H1 (cell line): Measurements from ENCODE around the gene TMCO2. TPM values are rescaled to one million over a fixed set of nuclear protein-coding genes. Genes with fewer than 3 reads are reported as not detected.

Experiments used
- CTCF ChIA-PET: fragments of 300-600 bp; sonication (Branson Sonifier 250); formaldehyde crosslinking; loops from one replicate; lab custom pipeline; 2021; ENCODE audit not compliant: partially characterized antibody; lab: Charles Lee
- POLR2A ChIA-PET: fragments of 300-600 bp; sonication (Branson Sonifier 250); formaldehyde crosslinking; loops from one replicate; lab custom pipeline; 2021; ENCODE audit warnings: inconsistent platforms; ENCODE audit not compliant: partially characterized antibody; lab: Charles Lee
- DNase-seq, 2 experiments: peaks; one replicate each; pipeline versions ENCODE4 v3.0.0 to v3.0.0-alpha.2; 2010 to 2022; ENCODE audit warnings: low spot score in 2 of 2, low read depth in 1 of 2, mixed read lengths in 1 of 2
- FAIRE-seq: peaks from 2 replicates; lab custom pipeline; 2011; peaks lifted over from hg19 to GRCh38; lab: Jason Lieb, UNC
- H2AFZ ChIP-seq: 2 replicates; pipeline ENCODE4 v1.8.1; 2012; ENCODE audit warnings: low read length, inconsistent platforms
- H2AK5ac ChIP-seq: 2 replicates; pipeline ENCODE4 v1.6.1; 2013; ENCODE audit warnings: low read depth, low read length
- H2BK120ac ChIP-seq: replicated peaks from 2 replicates; pipeline ENCODE3; 2013; ENCODE audit warnings: low read depth, low read length, inconsistent platforms
- H2BK12ac ChIP-seq: 2 replicates; pipeline ENCODE4 v1.6.1; 2013; ENCODE audit warnings: low read depth, low read length
- H2BK15ac ChIP-seq: 2 replicates; pipeline ENCODE4 v1.6.1; 2013; ENCODE audit warnings: low read length
- H2BK20ac ChIP-seq: 2 replicates; pipeline ENCODE4 v1.6.1; 2013; ENCODE audit warnings: low read length
- H2BK5ac ChIP-seq: 2 replicates; pipeline ENCODE4 v1.6.1; 2013; ENCODE audit warnings: low read depth, low read length
- H3K14ac ChIP-seq: 2 replicates; pipeline ENCODE4 v1.6.1; 2013; ENCODE audit warnings: inconsistent platforms; ENCODE audit not compliant: insufficient read length
- H3K18ac ChIP-seq: 2 replicates; pipeline ENCODE4 v1.6.1; 2013; ENCODE audit warnings: low read length; ENCODE audit errors: extremely low read depth
- H3K23ac ChIP-seq: 2 replicates; pipeline ENCODE4 v1.6.1; 2013; ENCODE audit warnings: inconsistent platforms; ENCODE audit not compliant: insufficient read length
- H3K23me2 ChIP-seq: 2 replicates; pipeline ENCODE4 v1.6.1; 2013; ENCODE audit warnings: low read depth, low read length
- H3K27ac ChIP-seq: 2 replicates; pipeline ENCODE4 v1.6.1; 2011; ENCODE audit warnings: low read depth, low read length, inconsistent platforms
- H3K27me3 ChIP-seq, 4 experiments: replicated peaks in 1 of 4; 1 replicate in 1 of 4; 2 replicates in 3 of 4; pipeline versions ENCODE4 v1.6.1 to v1.8.1; 2011 to 2013; ENCODE audit warnings: low read length in 3 of 4, mild to moderate bottlenecking in 3 of 4, inconsistent platforms in 2 of 4, mixed read lengths in 2 of 4, moderate library complexity in 1 of 4; ENCODE audit not compliant: control insufficient read depth in 3 of 4, insufficient read depth in 3 of 4; ENCODE audit errors: extremely low read depth in 1 of 4
- H3K36me3 ChIP-seq, 4 experiments: 2 replicates each; pipeline versions ENCODE4 v1.6.1 to v1.8.1; 2011 to 2013; ENCODE audit warnings: mild to moderate bottlenecking in 4 of 4, low read length in 3 of 4, moderate library complexity in 2 of 4, control low read depth in 1 of 4, inconsistent platforms in 1 of 4; ENCODE audit not compliant: insufficient read depth in 4 of 4, control insufficient read depth in 2 of 4
- H3K4ac ChIP-seq: replicated peaks from 2 replicates; pipeline ENCODE3; 2013; ENCODE audit warnings: low read length, low read depth, mixed read lengths, inconsistent platforms; ENCODE audit not compliant: insufficient read length
- H3K4me1 ChIP-seq, 4 experiments: replicated peaks in 1 of 4; 1 replicate in 1 of 4; 2 replicates in 3 of 4; pipeline versions ENCODE4 v1.6.1 to v1.8.1; 2011 to 2013; ENCODE audit warnings: low read length in 3 of 4, inconsistent platforms in 2 of 4, mixed read lengths in 1 of 4; ENCODE audit not compliant: insufficient read depth in 4 of 4, control insufficient read depth in 3 of 4
- H3K4me2 ChIP-seq, 2 experiments: 2 replicates each; pipeline versions ENCODE4 v1.6.1 to v1.8.1; 2011 to 2013; ENCODE audit warnings: low read depth in 2 of 2, low read length in 2 of 2, control low read depth in 1 of 2, inconsistent platforms in 1 of 2, mild to moderate bottlenecking in 1 of 2; ENCODE audit not compliant: insufficient read depth in 1 of 2
- H3K4me3 ChIP-seq, 4 experiments: fragments of 200-600, 300-600 bp in 1 of 4; sonication (generic), shearing (Covaris generic), sonication (Bioruptor Twin) in 1 of 4; 2 replicates each; pipeline versions ENCODE4 v1.5.1 to v1.8.1; 2011 to 2016; ENCODE audit warnings: low read length in 4 of 4, low read depth in 3 of 4, control low read depth in 2 of 4, inconsistent platforms in 2 of 4, mild to moderate bottlenecking in 2 of 4, mixed read lengths in 1 of 4, moderate library complexity in 1 of 4; ENCODE audit not compliant: insufficient read depth in 2 of 4; ENCODE audit errors: extremely low read depth in 1 of 4
- H3K56ac ChIP-seq: replicated peaks from 2 replicates; pipeline ENCODE3; 2013; ENCODE audit warnings: low read depth, mild to moderate bottlenecking, mixed read lengths, low read length, inconsistent platforms; ENCODE audit not compliant: insufficient read length
- H3K79me1 ChIP-seq: 2 replicates; pipeline ENCODE4 v1.6.1; 2013; ENCODE audit warnings: low read depth, low read length, control low read depth
- H3K79me2 ChIP-seq, 2 experiments: 2 replicates each; pipeline versions ENCODE4 v1.6.1 to v1.8.1; 2012 to 2013; ENCODE audit warnings: low read length in 2 of 2, mild to moderate bottlenecking in 2 of 2, inconsistent platforms in 1 of 2; ENCODE audit not compliant: insufficient read depth in 2 of 2, control insufficient read depth in 1 of 2
- H3K9ac ChIP-seq, 4 experiments: replicated peaks in 1 of 4; 1 replicate in 1 of 4; 2 replicates in 3 of 4; pipeline versions ENCODE4 v1.6.1 to v1.8.1; 2011 to 2013; ENCODE audit warnings: low read depth in 3 of 4, low read length in 3 of 4, control low read depth in 2 of 4, mild to moderate bottlenecking in 2 of 4, moderate library complexity in 2 of 4, inconsistent platforms in 1 of 4; ENCODE audit errors: extremely low read depth in 1 of 4
- H3K9me3 ChIP-seq, 2 experiments: 2 replicates each; pipeline versions ENCODE4 v1.6.1 to v1.8.1; 2012 to 2013; ENCODE audit warnings: mild to moderate bottlenecking in 2 of 2, moderate library complexity in 2 of 2, control low read depth in 1 of 2, inconsistent platforms in 1 of 2, low read depth in 1 of 2, low read length in 1 of 2, mixed read lengths in 1 of 2; ENCODE audit not compliant: insufficient read depth in 2 of 2
- H4K20me1 ChIP-seq, 2 experiments: replicated peaks in 1 of 2; 2 replicates each; pipeline versions ENCODE3 to v1.8.1; 2011 to 2013; ENCODE audit warnings: inconsistent platforms in 2 of 2, low read length in 2 of 2, mild to moderate bottlenecking in 1 of 2; ENCODE audit not compliant: insufficient read depth in 2 of 2, control insufficient read depth in 1 of 2
- H4K5ac ChIP-seq: 2 replicates; pipeline ENCODE4 v1.6.1; 2013; ENCODE audit warnings: low read length, low read depth, mixed read lengths, inconsistent platforms; ENCODE audit not compliant: insufficient read length
- H4K8ac ChIP-seq: 2 replicates; pipeline ENCODE4 v1.8.0; 2013; ENCODE audit warnings: mild to moderate bottlenecking, moderate library complexity, low read length, inconsistent platforms; ENCODE audit not compliant: insufficient read depth; ENCODE audit errors: extremely low read depth
- H4K91ac ChIP-seq: replicated peaks from 2 replicates; pipeline ENCODE3; 2013; ENCODE audit warnings: low read length, mixed read lengths, inconsistent platforms; ENCODE audit not compliant: insufficient read length
- JUN ChIP-seq: IDR thresholded peaks from 2 replicates; pipeline ENCODE4 v1.6.1; 2011; ENCODE audit warnings: low read depth, mild to moderate bottlenecking, improper control_type of control experiment, low read length
- POLR2A ChIP-seq, 2 experiments: IDR thresholded peaks; 1 replicate in 1 of 2; 2 replicates in 1 of 2; pipeline ENCODE4 v1.6.1; 2011; ENCODE audit warnings: low read depth in 2 of 2, low read length in 2 of 2, mild to moderate bottlenecking in 2 of 2; ENCODE audit errors: control extremely low read depth in 1 of 2
- ZNF274 ChIP-seq: IDR thresholded peaks from 2 replicates; pipeline ENCODE4 v1.7.0; 2012; ENCODE audit warnings: low read length, borderline replicate concordance; ENCODE audit errors: extremely low read depth
- polyA plus RNA-seq, 7 experiments: library from polyadenylated mRNA; depleted of rRNA in 3 of 7; stranded (reverse) in 5 of 7; unstranded in 2 of 7; fragments of >200 nt in 5 of 7; fragments of 200-250 nt in 2 of 7; gene quantifications; 1 replicate in 5 of 7; 2 replicates in 1 of 7; 4 replicates in 1 of 7; pipeline versions ENCODE4 v1.2.1 to v1.2.3, GENCODE V29; 2011 to 2013; ENCODE audit warnings: missing spikeins in 2 of 7, mixed read lengths in 2 of 7
- total RNA-seq: library from RNA; stranded (reverse); fragmentation: NEBNext Ultra II Directional; extraction: Animal tissue kit (Norgen Biotek cat#: 25700); gene quantifications from 2 replicates; pipeline ENCODE4 v1.2.1, GENCODE V29; 2021

TMCO2 gene
- total and polyA plus RNA-seq, 2 of the 8 experiments (the other 6 are each of a cell fraction or from before 2014, with no cell fraction given) = not detected

- no peaks in the 10 kb centered on the region for H3K23me2 ChIP-seq
- TF ChIP-seq ZNF274 (no peak), POLR2A (IDR thresholded peaks at IDR 0.05; ENCODE audit: control extremely low read depth in 1 of 2, low read depth in 2 of 2, low read length in 2 of 2) (no peak), JUN (no peak)
- no peak overlapping the region for H3K27ac ChIP-seq
- H2BK20ac ChIP-seq = no peak overlapping the region
- no peak overlapping the region for H2BK15ac ChIP-seq
- H3K18ac ChIP-seq = no peak overlapping the region
- H3K27me3 ChIP-seq = no peaks in the 10 kb centered on the region
- H2BK120ac ChIP-seq = no peak overlapping the region
- no peak overlapping the region for H3K14ac ChIP-seq
- H3K9me3 ChIP-seq = no peaks in the 10 kb centered on the region
- H3K56ac ChIP-seq = no peak overlapping the region
- H2AFZ ChIP-seq = no peak overlapping the region
- no peak overlapping the region for H4K91ac ChIP-seq
- H2BK12ac ChIP-seq = no peak overlapping the region
- ChIA-PET POLR2A (interaction anchor here (0.6 to 1.3 kb wide), 2 partner anchors 12 to 54 kb away, joined by 3 read pairs; no protein-coding TSS in a partner anchor), CTCF (interaction anchor here (1.1 to 3.1 kb wide), 4 partner anchors 13 to 102 kb away, joined by 3 to 13 read pairs (median 4); no protein-coding TSS in a partner anchor)
- DNase-seq (no peak), FAIRE-seq (no peak)
- no peak overlapping the region for H4K5ac ChIP-seq
- no peak overlapping the region for H2AK5ac ChIP-seq
- no peaks in the 10 kb centered on the region for H3K79me1 ChIP-seq
- no peak overlapping the region for H3K23ac ChIP-seq
- H2BK5ac ChIP-seq = no peak overlapping the region
- peaks cover 0 to 1% of the 10 kb centered on the region in 2 experiments for H4K20me1 ChIP-seq
- no peak overlapping the region for H3K4me3 ChIP-seq
- peaks cover 0 to 21% of the 10 kb centered on the region in 2 experiments; a peak in 2 of 4 replicates for H3K79me2 ChIP-seq
- no peak overlapping the region for H3K9ac ChIP-seq
- no peak overlapping the region for H3K4ac ChIP-seq
- no peak overlapping the region for H3K4me2 ChIP-seq
- peaks cover under 1 to 7% (median 3%) of the 10 kb centered on the region in 4 experiments; a peak in 5 of 8 replicates for H3K36me3 ChIP-seq
- no peak overlapping the region for H4K8ac ChIP-seq
- H3K4me1 ChIP-seq = no peaks in the 10 kb centered on the region; a peak in 1 of 7 replicates
Measured at GRCh38 chr1:40255231-40255630, 7.5 kb downstream of the TMCO2 start.
